ENCODE data around the gene PLCXD3.
"Not testable (repeated sequence)": the region's sequence is repeated elsewhere in the genome, so short reads cannot be mapped to it uniquely, and the experiment has no call there.

- TF ChIP-seq TAF1 (IDR thresholded peaks at IDR 0.05; ENCODE audit: borderline replicate concordance, low read depth, low read length); POLR2A (IDR thresholded peaks at IDR 0.05; ENCODE audit: low read depth, low read length); POLR2AphosphoS5 (IDR thresholded peaks at IDR 0.05; ENCODE audit: low read depth, low read length): not testable (repeated sequence)
Observed at GRCh38 chr5:41322826-41323225, 187.6 kb downstream of the PLCXD3 start.

Measured in GM12892 (cell line).